HG03066 (cell line): ENCODE results near the gene CCDC182.

Experiments used
- ATAC-seq: cut with Tn5 transposase; IDR thresholded peaks from one replicate; pipeline ENCODE4 v1.9.1; 2021; ENCODE audit warnings: low read depth; ENCODE audit not compliant: unreplicated experiment

CCDC182 gene

GRCh38 chr17:57758654-57759053 is 13.6 kb upstream of the CCDC182 start:
- ATAC-seq, result no peak

- ATAC-seq, result no peak
Observed at GRCh38 chr17:57757735-57758134, 12.6 kb upstream of the CCDC182 start.

GRCh38 chr17:57756951-57757350 is 11.9 kb upstream of the CCDC182 start:
- no peak for ATAC-seq

DNA sequence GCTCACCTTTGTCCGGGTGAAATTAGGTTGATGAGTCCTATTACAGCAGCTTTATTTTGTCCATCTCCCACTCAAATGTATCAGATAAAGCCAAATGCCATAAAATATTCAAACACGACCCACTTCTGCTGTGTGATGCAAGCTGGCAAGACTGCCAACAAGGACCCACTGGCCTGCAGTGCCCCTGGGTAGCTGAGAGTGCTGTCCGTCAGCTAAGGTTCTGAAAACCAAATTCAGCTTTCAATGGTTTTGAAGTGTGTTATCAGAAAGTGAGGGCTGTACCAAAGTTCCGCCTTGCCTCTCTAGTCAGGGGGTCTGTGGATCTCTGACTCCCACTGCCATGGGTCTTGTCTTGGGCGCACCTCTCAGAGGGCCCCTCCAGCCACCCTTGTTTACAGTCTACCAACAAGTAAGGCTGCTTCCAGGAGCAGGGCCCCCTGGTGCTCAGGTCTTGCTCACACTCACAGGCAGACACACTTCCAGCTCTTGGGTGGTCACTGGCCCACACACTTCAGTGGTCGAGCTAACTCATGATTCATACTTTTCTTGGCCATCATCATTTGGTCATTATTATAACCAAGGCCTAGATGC is 10.5 kb upstream of the CCDC182 start:
- no peak for ATAC-seq

GRCh38 chr17:57752031-57752905 is 7.2 kb upstream of the CCDC182 start:
- ATAC-seq, result no peak

GRCh38 chr17:57751348-57751971 is 6.4 kb upstream of the CCDC182 start:
- ATAC-seq, result no peak

DNA sequence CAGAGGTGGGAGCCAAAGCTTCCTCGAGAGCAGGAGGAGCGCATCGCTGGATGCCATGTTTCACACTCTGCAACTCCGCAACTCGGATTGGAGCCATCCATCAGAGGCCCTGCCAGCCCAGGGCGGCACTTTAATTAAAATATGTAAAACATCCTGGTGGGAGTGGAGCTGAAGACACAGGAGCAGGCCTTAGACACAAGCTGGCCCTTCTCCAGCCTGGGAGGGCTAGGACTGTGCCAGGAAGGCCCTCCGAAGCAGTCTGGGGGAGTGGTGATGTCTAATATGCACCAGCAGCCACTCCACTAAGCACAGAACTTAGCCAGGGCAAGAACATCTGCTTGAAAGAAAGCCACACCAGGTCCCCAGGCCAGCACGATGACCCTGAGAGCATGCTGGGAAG is 5.8 kb upstream of the CCDC182 start:
- no peak for ATAC-seq

- ATAC-seq, result no peak
Observed at GRCh38 chr17:57750109-57750871, 5.2 kb upstream of the CCDC182 start.

GRCh38 chr17:57749701-57750100 is 4.6 kb upstream of the CCDC182 start:
- ATAC-seq, result no peak

DNA sequence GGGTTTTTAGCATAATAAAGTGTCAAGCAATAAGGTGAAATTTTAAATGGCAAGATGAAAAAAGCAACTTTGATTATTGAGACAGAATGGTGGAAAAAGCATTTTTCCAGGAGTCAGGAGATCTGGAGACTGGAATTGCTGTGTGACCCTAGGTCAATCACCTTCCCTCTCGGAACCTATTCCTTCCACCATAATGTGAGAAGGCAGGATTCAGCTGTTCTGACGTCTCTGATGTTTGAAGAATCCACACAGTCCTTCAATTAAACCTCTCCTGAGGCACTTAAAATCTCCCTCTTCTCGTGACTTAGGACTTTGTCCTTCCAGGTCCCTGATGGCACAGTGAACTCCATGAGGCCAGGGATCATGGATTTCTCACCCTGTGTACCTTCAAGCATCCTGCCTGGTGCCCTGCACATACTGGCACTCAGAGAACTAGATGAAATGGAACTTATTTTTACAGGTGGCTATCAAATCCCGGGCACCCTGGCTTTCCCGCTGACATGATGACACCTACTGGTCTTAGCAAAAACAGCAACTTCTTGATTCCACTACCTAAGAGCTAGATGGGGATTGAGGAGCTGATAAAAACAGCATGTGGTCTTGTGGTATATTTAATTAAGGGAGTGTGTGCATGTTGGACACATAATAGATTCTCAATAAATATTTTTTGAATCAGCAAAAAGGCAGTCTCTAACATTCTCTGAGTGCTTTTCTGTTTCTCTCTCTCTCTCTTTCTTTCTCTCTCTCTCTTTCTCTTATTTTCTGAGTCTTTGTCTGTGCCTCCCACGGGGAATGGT is 2.3 kb upstream of the CCDC182 start:
- ATAC-seq, result no peak

DNA sequence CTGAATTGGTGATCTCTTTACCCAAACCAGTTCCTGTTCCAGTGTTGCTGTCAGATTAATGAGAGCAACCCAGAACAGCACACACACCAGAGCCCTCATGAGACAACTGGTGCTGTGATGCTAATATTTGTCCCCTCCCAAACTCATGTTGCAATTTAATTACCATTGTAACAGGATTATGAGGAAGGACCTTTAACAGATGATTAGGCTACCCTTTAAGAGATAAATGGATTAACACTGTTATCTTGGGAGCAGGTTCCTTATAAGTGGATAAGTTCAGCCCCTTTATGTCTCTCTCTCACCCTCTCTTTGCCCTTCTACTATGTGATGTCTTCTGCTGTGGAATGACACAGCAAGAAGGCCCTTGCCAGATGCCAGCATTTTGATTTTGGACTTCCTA is 1.1 kb upstream of the CCDC182 start:
- no peak for ATAC-seq

- no peak for ATAC-seq
Observed at GRCh38 chr17:57744195-57745170, 616 bp downstream of the CCDC182 start.

DNA sequence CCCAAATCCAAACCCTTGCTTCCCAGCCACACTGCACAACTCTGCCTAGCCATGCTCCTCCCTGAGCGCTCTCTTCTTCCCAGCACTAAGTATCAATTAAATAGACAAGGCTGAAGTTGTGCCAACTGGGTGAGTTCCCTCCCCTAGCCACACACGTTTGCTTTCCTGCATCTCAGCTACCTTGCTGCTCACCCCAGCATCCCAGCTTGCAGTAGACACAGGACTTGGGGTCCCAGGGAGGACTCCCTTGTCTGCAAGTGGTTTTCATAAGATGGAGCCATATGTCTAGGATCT is 4.9 kb downstream of the CCDC182 start:
- ATAC-seq, result no peak

- no peak for ATAC-seq
Observed at GRCh38 chr17:57739402-57740234, 5.5 kb downstream of the CCDC182 start.

- ATAC-seq, result no peak
Observed at GRCh38 chr17:57737450-57737849, 7.6 kb downstream of the CCDC182 start.

DNA sequence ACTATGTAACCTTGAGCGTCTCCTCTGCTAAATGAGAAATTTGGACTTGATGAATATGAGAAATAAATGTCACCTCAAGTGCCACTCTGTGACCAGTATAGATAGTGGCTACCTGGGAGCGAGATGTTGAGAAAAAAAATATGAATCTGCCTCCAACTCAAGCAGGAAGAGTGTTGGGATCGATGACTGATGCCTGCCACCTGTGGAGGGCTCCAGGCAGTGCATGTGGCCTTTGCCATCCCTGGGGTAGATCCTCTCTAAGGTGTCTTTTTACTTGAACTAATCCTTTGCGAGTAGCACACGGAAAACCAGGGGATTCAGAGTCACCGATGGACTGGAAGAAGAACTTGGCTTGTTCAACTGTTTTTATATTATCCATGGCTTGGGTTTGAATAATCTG is 9.4 kb downstream of the CCDC182 start:
- ATAC-seq, result no peak

DNA sequence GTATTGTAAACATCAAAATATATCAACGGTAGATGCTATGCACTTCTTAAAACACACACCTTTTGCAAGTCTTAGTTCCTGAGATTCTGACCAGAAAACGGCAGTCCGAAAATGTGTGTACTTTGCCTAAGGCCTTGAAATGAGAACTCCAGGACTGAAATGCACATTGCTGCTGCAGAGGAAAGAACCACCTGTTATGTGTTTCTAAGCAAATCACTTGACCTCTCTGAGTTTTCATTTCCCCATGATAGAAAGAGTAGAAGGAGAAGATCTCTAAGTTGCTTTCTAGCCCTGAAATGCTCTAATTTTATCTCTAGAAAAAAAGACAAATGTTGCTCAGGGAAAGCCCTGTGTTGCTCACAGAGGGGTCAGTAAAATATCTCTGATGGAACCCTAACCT is 9.9 kb downstream of the CCDC182 start:
- no peak for ATAC-seq

- no peak for ATAC-seq
Observed at GRCh38 chr17:57733085-57733484, 12.0 kb downstream of the CCDC182 start.
